CD14-positive monocyte (primary cell): ENCODE results near the gene HOGA1. TPM values are rescaled to one million over a fixed set of nuclear protein-coding genes. Genes with fewer than 3 reads are reported as not detected.

ENCODE experiments used
- DNase-seq, 3 donors: peaks; one replicate each; pipeline ENCODE4 v3.0.0-alpha.2; 2011 to 2022
- H2AFZ ChIP-seq: 2 replicates; pipeline ENCODE4 v1.6.0; 2012; ENCODE audit warnings: mild to moderate bottlenecking, low read depth, low read length, inconsistent platforms; ENCODE audit not compliant: insufficient read depth, poor library complexity, severe bottlenecking
- H3K27ac ChIP-seq, 2 donors: 1 replicate in 1 of 2; 2 replicates in 1 of 2; pipeline ENCODE4 v1.5.1; 2012 to 2013; ENCODE audit warnings: low read length in 2 of 2, control low read depth in 1 of 2, inconsistent platforms in 1 of 2, low read depth in 1 of 2, mild to moderate bottlenecking in 1 of 2
- H3K27me3 ChIP-seq, 2 donors: one replicate each; pipeline versions ENCODE4 v1.6.0 to v1.6.1; 2011 to 2013; ENCODE audit warnings: low read length in 2 of 2; ENCODE audit not compliant: control insufficient read depth in 2 of 2, insufficient read depth in 2 of 2
- H3K36me3 ChIP-seq, 2 donors: replicated peaks in 1 of 2; 1 replicate in 1 of 2; 2 replicates in 1 of 2; pipeline versions ENCODE4 v1.5.1 to v1.6.1; 2012 to 2013; ENCODE audit warnings: low read length in 2 of 2, control low read depth in 1 of 2, inconsistent platforms in 1 of 2, mild to moderate bottlenecking in 1 of 2; ENCODE audit not compliant: insufficient read depth in 2 of 2, control insufficient read depth in 1 of 2
- H3K4me1 ChIP-seq, 2 donors: 1 replicate in 1 of 2; 2 replicates in 1 of 2; pipeline versions ENCODE4 v1.5.1 to v1.6.1; 2012 to 2013; ENCODE audit warnings: low read length in 2 of 2, control low read depth in 1 of 2, inconsistent platforms in 1 of 2, mild to moderate bottlenecking in 1 of 2, moderate library complexity in 1 of 2; ENCODE audit not compliant: insufficient read depth in 2 of 2, control insufficient read depth in 1 of 2
- H3K4me2 ChIP-seq: replicated peaks from 2 replicates; pipeline ENCODE3; 2012; ENCODE audit warnings: low read length, moderate library complexity, mild to moderate bottlenecking; ENCODE audit not compliant: poor library complexity, severe bottlenecking; ENCODE audit errors: extremely low read depth
- H3K4me3 ChIP-seq, 3 experiments: fragments of 200-600 bp in 1 of 3; sonication (generic) in 1 of 3; replicated peaks in 1 of 3; 1 replicate in 2 of 3; 2 replicates in 1 of 3; pipeline ENCODE4 v1.5.1; 2011 to 2013; ENCODE audit warnings: low read length in 3 of 3, mild to moderate bottlenecking in 3 of 3, control low read depth in 2 of 3, low read depth in 2 of 3, inconsistent platforms in 1 of 3, moderate library complexity in 1 of 3
- H3K79me2 ChIP-seq: 2 replicates; pipeline ENCODE4 v1.6.0; 2012; ENCODE audit warnings: mild to moderate bottlenecking, control low read depth, inconsistent platforms, low read length, moderate library complexity; ENCODE audit not compliant: insufficient read depth
- H3K9ac ChIP-seq: 2 replicates; pipeline ENCODE4 v1.6.0; 2017; ENCODE audit warnings: low read length, mild to moderate bottlenecking; ENCODE audit not compliant: insufficient read depth, poor library complexity, severe bottlenecking
- H3K9me3 ChIP-seq, 2 donors: replicated peaks in 1 of 2; 1 replicate in 1 of 2; 2 replicates in 1 of 2; pipeline versions ENCODE4 v1.5.1 to v1.6.1; 2012 to 2013; ENCODE audit warnings: low read length in 2 of 2, control low read depth in 1 of 2; ENCODE audit not compliant: control insufficient read depth in 1 of 2, insufficient read depth in 1 of 2
- H4K20me1 ChIP-seq: 2 replicates; pipeline ENCODE4 v1.6.0; 2012; ENCODE audit warnings: mild to moderate bottlenecking, low read length, control low read depth, moderate library complexity; ENCODE audit not compliant: insufficient read depth
- H3K27ac Mint-ChIP-seq, 7 donors: one replicate each; pipeline ENCODE4 v1.8.0; 2020; ENCODE audit warnings: mild to moderate bottlenecking in 7 of 7, mixed read lengths in 7 of 7, moderate library complexity in 6 of 7, inconsistent platforms in 2 of 7
- H3K27me3 Mint-ChIP-seq, 3 donors: one replicate each; pipeline ENCODE4 v1.8.0; 2021 to 2022; ENCODE audit warnings: low read depth in 3 of 3, mild to moderate bottlenecking in 3 of 3, mixed read lengths in 3 of 3, moderate library complexity in 3 of 3, inconsistent platforms in 1 of 3
- H3K36me3 Mint-ChIP-seq, 2 donors: one replicate each; pipeline ENCODE4 v1.8.0; 2020; ENCODE audit warnings: mixed read lengths in 2 of 2, inconsistent platforms in 1 of 2, mild to moderate bottlenecking in 1 of 2
- H3K4me1 Mint-ChIP-seq: one replicate; pipeline ENCODE4 v1.8.0; 2020; ENCODE audit warnings: mild to moderate bottlenecking, mixed read lengths
- H3K4me3 Mint-ChIP-seq, 2 donors: one replicate each; pipeline ENCODE4 v1.8.0; 2020; ENCODE audit warnings: mild to moderate bottlenecking in 2 of 2, mixed read lengths in 2 of 2, moderate library complexity in 1 of 2
- H3K9me3 Mint-ChIP-seq, 7 donors: one replicate each; pipeline ENCODE4 v1.8.0; 2020 to 2022; ENCODE audit warnings: mixed read lengths in 7 of 7, mild to moderate bottlenecking in 6 of 7, moderate library complexity in 6 of 7, inconsistent platforms in 2 of 7
- whole genome bisulfite sequencing: methylation state at CpG from one replicate; pipeline ENCODE4 v1.1.5; 2013; ENCODE audit warnings: missing lambda C conversion rate; ENCODE audit not compliant: insufficient coverage; 5-methylcytosine and 5-hydroxymethylcytosine counted together
- intact Hi-C, 2 donors: fragments of 100-400 bp; cut with micrococcal nuclease; formaldehyde crosslinking; loops; one replicate each; pipeline versions ENCODE4 v1.15.0 to v1.15.1; 2023
- polyA plus RNA-seq, 3 donors: library from polyadenylated mRNA; depleted of rRNA in 1 of 3; unstranded in 2 of 3; stranded (reverse) in 1 of 3; fragments of 300-500 nt in 2 of 3; fragments of >200 nt in 1 of 3; fragmentation: Illumina TruSeq in 2 of 3; gene quantifications; 1 replicate in 2 of 3; 2 replicates in 1 of 3; pipeline ENCODE4 v1.2.3, GENCODE V29; 2012 to 2021
- TF ChIP-seq, protein P1 (sequence below): fragments of 200-600 bp; IDR thresholded peaks from one replicate; pipeline ENCODE4 v1.8.0; 2022; ENCODE audit warnings: antibody characterized with exemption, mild to moderate bottlenecking

Gene HOGA1
- polyA plus RNA-seq, 3 donors = not detected

DNA sequence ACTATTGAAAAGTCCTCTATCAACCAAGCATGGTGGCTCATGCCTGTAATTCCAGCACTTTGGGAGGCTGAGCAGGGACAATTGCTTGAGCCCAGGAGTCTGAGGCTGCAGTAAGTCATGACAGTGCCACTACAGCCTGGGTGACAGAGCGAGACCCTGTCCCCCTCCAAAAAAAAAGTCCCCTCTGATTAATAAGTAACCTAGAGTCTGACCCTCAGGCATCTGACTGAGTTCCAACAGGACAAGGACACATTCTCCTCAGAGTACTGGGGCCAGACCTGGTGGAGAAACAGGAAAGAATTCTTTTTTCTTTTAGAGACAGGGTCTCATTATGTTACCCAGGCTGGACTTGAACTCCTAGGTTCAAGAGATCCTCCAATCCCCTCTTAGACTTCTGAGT is 39.1 kb downstream of the HOGA1 start:
- H4K20me1 ChIP-seq = no peaks in the 10 kb centered on the region
- H3K36me3 ChIP-seq = no peaks in the 10 kb centered on the region
- TF ChIP-seq, protein P1, sequence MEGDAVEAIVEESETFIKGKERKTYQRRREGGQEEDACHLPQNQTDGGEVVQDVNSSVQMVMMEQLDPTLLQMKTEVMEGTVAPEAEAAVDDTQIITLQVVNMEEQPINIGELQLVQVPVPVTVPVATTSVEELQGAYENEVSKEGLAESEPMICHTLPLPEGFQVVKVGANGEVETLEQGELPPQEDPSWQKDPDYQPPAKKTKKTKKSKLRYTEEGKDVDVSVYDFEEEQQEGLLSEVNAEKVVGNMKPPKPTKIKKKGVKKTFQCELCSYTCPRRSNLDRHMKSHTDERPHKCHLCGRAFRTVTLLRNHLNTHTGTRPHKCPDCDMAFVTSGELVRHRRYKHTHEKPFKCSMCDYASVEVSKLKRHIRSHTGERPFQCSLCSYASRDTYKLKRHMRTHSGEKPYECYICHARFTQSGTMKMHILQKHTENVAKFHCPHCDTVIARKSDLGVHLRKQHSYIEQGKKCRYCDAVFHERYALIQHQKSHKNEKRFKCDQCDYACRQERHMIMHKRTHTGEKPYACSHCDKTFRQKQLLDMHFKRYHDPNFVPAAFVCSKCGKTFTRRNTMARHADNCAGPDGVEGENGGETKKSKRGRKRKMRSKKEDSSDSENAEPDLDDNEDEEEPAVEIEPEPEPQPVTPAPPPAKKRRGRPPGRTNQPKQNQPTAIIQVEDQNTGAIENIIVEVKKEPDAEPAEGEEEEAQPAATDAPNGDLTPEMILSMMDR = no peak
- intact Hi-C loops = no loop called here
- no peak overlapping the region for H2AFZ ChIP-seq
- no peaks in the 10 kb centered on the region for H3K4me1 Mint-ChIP-seq
- no peaks in the 10 kb centered on the region for H3K36me3 Mint-ChIP-seq
- H3K27ac ChIP-seq = no peak overlapping the region
- H3K9me3 ChIP-seq = no peaks in the 10 kb centered on the region
- H3K4me3 Mint-ChIP-seq = no peak overlapping the region
- no peaks in the 10 kb centered on the region for H3K79me2 ChIP-seq
- H3K27me3 Mint-ChIP-seq = peaks cover 2 to 3% (median 3%) of the 10 kb centered on the region in 3 donors
- no peaks in the 10 kb centered on the region for H3K4me1 ChIP-seq
- 100% methylated on average over 1 of the region's 1 CpG for WGBS
- no peak overlapping the region for H3K27ac Mint-ChIP-seq
- H3K9me3 Mint-ChIP-seq = peaks cover 0 to 1% (median 0%) of the 10 kb centered on the region in 7 donors
- H3K4me3 ChIP-seq = no peak overlapping the region
- H3K9ac ChIP-seq = no peak overlapping the region
- H3K4me2 ChIP-seq = no peak overlapping the region
- DNase-seq = no peak
- H3K27me3 ChIP-seq = no peaks in the 10 kb centered on the region

DNA sequence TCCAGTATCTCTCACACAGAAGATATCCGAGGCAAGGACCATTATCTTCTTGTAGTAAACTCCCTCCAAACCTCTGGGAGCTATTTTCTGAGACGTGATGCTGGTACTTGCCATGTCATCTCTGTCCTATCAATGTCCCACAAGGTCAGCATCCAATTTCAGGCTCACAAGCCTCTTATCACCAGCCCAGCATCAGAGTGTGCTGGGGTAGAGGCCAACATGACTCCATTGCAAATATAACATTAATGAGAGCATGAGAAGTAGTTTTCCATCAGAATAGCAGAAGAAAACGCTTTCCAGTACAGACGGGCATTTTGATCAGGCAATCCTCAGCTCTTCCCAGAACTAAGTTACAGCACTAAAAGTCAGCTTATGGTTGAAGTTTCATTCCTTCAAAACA is 43.5 kb downstream of the HOGA1 start:
- WGBS = 94% methylated on average over 3 of the region's 4 CpGs
- TF ChIP-seq, protein P1 = no peak
- peaks cover 2% of the 10 kb centered on the region in 2 donors for H3K4me1 ChIP-seq
- no peaks in the 10 kb centered on the region for H3K36me3 Mint-ChIP-seq
- H2AFZ ChIP-seq = no peak overlapping the region
- H3K27ac ChIP-seq = no peak overlapping the region
- H3K4me1 Mint-ChIP-seq = peaks cover 4% of the 10 kb centered on the region
- no peak overlapping the region for H3K4me3 Mint-ChIP-seq
- H3K9me3 ChIP-seq = no peaks in the 10 kb centered on the region
- no peak for DNase-seq
- H3K36me3 ChIP-seq = no peaks in the 10 kb centered on the region
- no peaks in the 10 kb centered on the region for H3K9me3 Mint-ChIP-seq
- intact Hi-C loops = no loop called here
- no peak overlapping the region for H3K4me3 ChIP-seq
- peaks cover 0 to 7% (median 2%) of the 10 kb centered on the region in 3 donors for H3K27me3 Mint-ChIP-seq
- H4K20me1 ChIP-seq = no peaks in the 10 kb centered on the region
- H3K27ac Mint-ChIP-seq = no peak overlapping the region
- no peaks in the 10 kb centered on the region for H3K27me3 ChIP-seq
- no peak overlapping the region for H3K4me2 ChIP-seq
- no peak overlapping the region for H3K9ac ChIP-seq
- H3K79me2 ChIP-seq = no peaks in the 10 kb centered on the region
